Colonic mucosa (tissue), 4 donors: Measurements from ENCODE around the gene CFP. TPM values are rescaled to one million over a fixed set of nuclear protein-coding genes. Genes with fewer than 3 reads are reported as not detected.

ENCODE experiments used
- DNase-seq: peaks from one replicate; pipeline ENCODE4 v3.0.0-alpha.2; 2020
- H3K27ac ChIP-seq: fragments of 200-600 bp; one replicate; pipeline ENCODE4 v1.8.0; 2021
- H3K27me3 ChIP-seq: fragments of 200-600 bp; one replicate; pipeline ENCODE4 v1.8.0; 2021
- H3K36me3 ChIP-seq: fragments of 200-600 bp; one replicate; pipeline ENCODE4 v1.8.0; 2021
- H3K4me1 ChIP-seq: fragments of 200-600 bp; one replicate; pipeline ENCODE4 v1.8.0; 2021; ENCODE audit warnings: mild to moderate bottlenecking
- H3K4me3 ChIP-seq: fragments of 200-600 bp; one replicate; pipeline ENCODE4 v1.8.0; 2021
- H3K9ac ChIP-seq, 2 donors: one replicate each; pipeline ENCODE4 v1.7.0; 2013; ENCODE audit warnings: control low read depth in 2 of 2, low read depth in 2 of 2, low read length in 2 of 2
- H3K9me3 ChIP-seq: fragments of 200-600 bp; one replicate; pipeline ENCODE4 v1.8.0; 2021
- CTCF ChIP-seq: fragments of 200-600 bp; IDR thresholded peaks from one replicate; pipeline ENCODE4 v1.8.0; 2022; ENCODE audit warnings: antibody characterized with exemption, mild to moderate bottlenecking
- intact Hi-C: fragments of 100-400 bp; cut with DNase I; formaldehyde crosslinking; loops from one replicate; pipeline ENCODE4 v1.14.1; 2022
- total RNA-seq, 2 donors: library from RNA; stranded (reverse); fragmentation: NEBNext Ultra II Directional in 1 of 2; extraction: Animal tissue kit (Norgen Biotek cat#: 25700) in 1 of 2; gene quantifications; one replicate each; pipeline ENCODE4 v1.2.1, GENCODE V29; 2021
- donor health status: healthy.
- donor health status: DM: no; HTN: no; CAD: no.
- donor health status: DM: no; HTN: no; CAD: no.

CFP gene
- total RNA-seq, 2 donors from 2014 or later = 1.1 to 4.1 TPM

GRCh38 chrX:47661539-47661938 is 31.8 kb upstream of the CFP start:
- H3K9ac ChIP-seq = no peak overlapping the region
- no peak for DNase-seq
- H3K27me3 ChIP-seq = no peaks in the 10 kb centered on the region
- no peak for TF ChIP-seq CTCF
- H3K36me3 ChIP-seq = no peaks in the 10 kb centered on the region
- H3K27ac ChIP-seq = no peak overlapping the region
- no peaks in the 10 kb centered on the region for H3K9me3 ChIP-seq
- intact Hi-C loops = no loop called here
- H3K4me1 ChIP-seq = no peaks in the 10 kb centered on the region
- no peak overlapping the region for H3K4me3 ChIP-seq

DNA sequence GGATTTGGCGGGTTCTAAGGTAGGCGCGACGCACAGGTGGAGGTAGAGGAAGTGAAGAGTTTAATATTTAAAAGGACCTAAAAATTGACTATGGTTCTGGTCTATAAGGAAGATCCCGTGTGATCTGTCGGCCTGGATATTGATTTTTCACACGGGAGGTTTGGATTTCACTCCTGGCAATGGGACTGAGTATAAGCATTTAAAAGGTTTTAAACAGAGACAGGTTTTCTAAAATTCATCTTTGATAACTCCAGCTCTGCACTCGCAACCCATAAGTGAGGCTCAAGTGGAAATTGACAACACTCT is 29.6 kb upstream of the CFP start:
- Histone ChIP-seq H3K9ac (peak overlapping the region; percentile 63 to 84), H3K27me3 (no peaks in the 10 kb centered on the region), H3K4me1 (no peaks in the 10 kb centered on the region), H3K27ac (peak overlapping the region; percentile 83), H3K9me3 (no peaks in the 10 kb centered on the region), H3K4me3 (no peak overlapping the region), H3K36me3 (no peaks in the 10 kb centered on the region)
- no peak for DNase-seq
- no peak for TF ChIP-seq CTCF
- intact Hi-C loops = no loop called here

DNA sequence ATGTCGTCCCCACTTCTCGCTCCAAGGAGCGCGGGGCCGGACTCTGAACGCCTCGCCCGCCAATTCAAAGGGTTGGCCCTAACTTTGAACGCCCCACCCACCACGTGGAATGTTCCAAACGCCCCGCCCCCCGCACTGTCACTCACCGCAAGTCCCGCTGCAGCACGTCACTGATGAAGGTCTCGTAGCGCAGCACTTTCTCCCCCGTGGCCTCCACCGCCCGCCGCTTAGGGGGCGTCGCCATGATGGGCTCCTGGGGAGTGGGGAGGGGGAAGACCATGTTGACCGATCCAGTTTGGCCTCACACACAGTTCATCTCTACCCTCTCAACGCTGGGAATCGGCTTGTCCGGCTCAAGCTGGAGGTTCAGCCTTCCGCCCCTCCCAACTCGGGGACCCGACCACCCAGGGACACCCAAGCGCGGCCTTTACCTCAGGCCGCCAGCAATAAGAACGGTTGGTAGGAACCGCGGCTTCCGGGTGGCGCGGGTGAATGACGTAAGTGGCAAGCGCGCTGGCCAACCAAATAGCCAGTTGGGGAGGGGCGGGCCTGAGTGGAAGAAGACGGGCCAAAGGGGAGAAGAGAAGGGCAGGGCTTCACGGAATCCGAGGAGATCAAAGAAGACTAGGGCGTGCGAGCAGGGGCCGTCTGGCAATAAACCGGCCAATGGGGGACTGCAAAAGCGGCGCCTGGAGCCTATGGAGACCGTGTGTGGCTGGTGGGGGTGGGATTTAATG is 29.1 kb upstream of the CFP start, which contains the start of gene UXT:
Gene UXT, minus strand, starts transcription at position 497 of the 737 bp plus-strand sequence. Its CDS starts 253 bp downstream, at position 244.
- TF ChIP-seq CTCF = no peak
- Histone ChIP-seq H3K27me3 (no peaks in the 10 kb centered on the region), H3K4me3 (peak within 1 kb of the TSS; percentile 40), H3K27ac (peak within 1 kb of the TSS; percentile 83), H3K36me3 (no peaks in the 10 kb centered on the region), H3K9ac (peak within 1 kb of the TSS; percentile 63 to 84), H3K9me3 (no peaks in the 10 kb centered on the region), H3K4me1 (no peaks in the 10 kb centered on the region)
- intact Hi-C loops = no loop called here
- DNase-seq = peak; percentile 94

DNA sequence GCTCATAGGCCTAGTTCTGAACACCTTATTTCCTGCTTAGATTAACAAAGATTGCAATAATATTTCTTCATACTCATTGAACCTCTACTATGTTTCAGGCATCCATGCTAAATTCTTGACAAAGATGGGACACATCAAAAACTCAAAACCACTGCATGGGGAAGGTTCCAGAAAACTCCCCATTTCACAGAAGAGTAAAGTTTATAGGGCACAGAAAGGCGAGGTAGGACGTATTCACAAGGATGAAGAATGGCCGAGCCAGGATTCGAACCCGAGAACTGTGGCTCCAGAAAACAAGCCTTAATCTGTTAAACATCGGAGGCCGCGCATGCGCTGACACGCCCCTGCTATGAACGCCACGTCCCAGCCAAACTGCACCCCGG is 28.6 kb upstream of the CFP start:
- intact Hi-C loops = no loop called here
- TF ChIP-seq CTCF = no peak
- Histone ChIP-seq H3K4me1 (no peaks in the 10 kb centered on the region), H3K9ac (no peak overlapping the region), H3K36me3 (no peaks in the 10 kb centered on the region), H3K4me3 (peak overlapping the region; percentile 40), H3K27me3 (no peaks in the 10 kb centered on the region), H3K27ac (peak overlapping the region; percentile 83), H3K9me3 (no peaks in the 10 kb centered on the region)
- DNase-seq = no peak

DNA sequence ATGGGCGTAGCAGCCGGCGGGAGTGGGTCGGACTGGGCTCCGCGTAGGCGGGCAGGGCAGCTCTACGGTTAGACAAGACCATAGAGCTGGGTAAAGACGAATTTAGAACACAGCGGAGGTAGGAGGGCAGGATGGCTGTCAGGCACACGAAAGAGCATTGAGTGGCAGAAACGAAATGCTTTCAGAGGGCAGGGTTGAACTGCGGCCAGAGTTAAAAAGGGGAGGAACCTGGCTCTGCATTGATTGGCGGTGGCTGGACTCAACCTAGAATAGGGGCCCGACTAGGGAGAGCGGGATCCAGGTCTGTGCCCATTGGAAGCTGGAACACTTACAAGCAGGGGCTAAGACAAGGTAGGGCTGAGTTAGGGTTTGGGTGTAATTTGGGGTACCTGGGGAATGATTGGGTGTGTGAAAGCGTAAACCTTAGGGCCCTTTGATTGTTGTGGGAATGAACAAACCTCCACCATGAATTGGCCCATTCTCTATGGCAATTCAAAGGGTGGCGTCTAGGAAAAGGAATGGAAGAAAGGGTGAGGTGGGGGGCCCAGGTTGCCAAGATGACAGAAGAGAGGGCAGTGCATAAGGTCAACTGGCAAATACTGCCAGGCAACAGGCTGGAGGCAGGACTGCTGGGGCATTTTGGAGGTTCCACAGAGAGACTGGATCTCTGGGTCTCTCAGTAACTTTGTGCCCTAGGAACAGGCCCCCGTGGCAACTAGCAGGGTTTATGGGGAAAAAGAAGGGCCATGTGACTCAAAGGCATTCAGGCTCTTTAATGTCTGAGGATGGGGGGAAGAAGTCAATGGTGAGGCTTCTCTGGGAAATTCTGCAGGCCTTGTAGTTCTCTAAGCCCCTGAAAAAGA is 21.5 kb upstream of the CFP start:
- no peaks in the 10 kb centered on the region for H3K4me1 ChIP-seq
- peak overlapping the region; percentile 32 for H3K4me3 ChIP-seq
- no peak for DNase-seq
- intact Hi-C loops = no loop called here
- TF ChIP-seq CTCF = no peak
- no peaks in the 10 kb centered on the region for H3K9me3 ChIP-seq
- peak overlapping the region; percentile 48 to 64 for H3K9ac ChIP-seq
- no peaks in the 10 kb centered on the region for H3K36me3 ChIP-seq
- H3K27me3 ChIP-seq = no peaks in the 10 kb centered on the region
- peak overlapping the region; percentile 52 for H3K27ac ChIP-seq
